ENCODE results near the gene RNU6-1.

RNU6-1 gene

GRCh38 chr15:67820992-67821783, 18.7 kb downstream of the RNU6-1 start:
- DNase-seq (ENCODE audit: low spot score) = peak; percentile 88

GRCh38 chr15:67820122-67820991, 19.5 kb downstream of the RNU6-1 start:
- DNase-seq (ENCODE audit: low spot score) = peak; percentile 22

GRCh38 chr15:67819636-67820035, 20.2 kb downstream of the RNU6-1 start:
- no peak for DNase-seq (ENCODE audit: low spot score)

- DNase-seq (ENCODE audit: low spot score) = no peak
Observed at GRCh38 chr15:67818464-67818863, 21.4 kb downstream of the RNU6-1 start.

- no peak for DNase-seq (ENCODE audit: low spot score)
Observed at GRCh38 chr15:67816668-67817067, 23.2 kb downstream of the RNU6-1 start.

- no peak for DNase-seq (ENCODE audit: low spot score)
Observed at GRCh38 chr15:67815036-67815592, 24.7 kb downstream of the RNU6-1 start.

GRCh38 chr15:67813104-67813634, 26.7 kb downstream of the RNU6-1 start:
- no peak for DNase-seq (ENCODE audit: low spot score)

- no peak for DNase-seq (ENCODE audit: low spot score)
Observed at GRCh38 chr15:67812241-67812644, 27.6 kb downstream of the RNU6-1 start.

- DNase-seq (ENCODE audit: low spot score) = no peak
Observed at GRCh38 chr15:67809866-67810265, 30.0 kb downstream of the RNU6-1 start.

- DNase-seq (ENCODE audit: low spot score) = no peak
Observed at GRCh38 chr15:67809441-67809840, 30.4 kb downstream of the RNU6-1 start.

GRCh38 chr15:67808821-67809220, 31.0 kb downstream of the RNU6-1 start:
- DNase-seq (ENCODE audit: low spot score) = no peak

- no peak for DNase-seq (ENCODE audit: low spot score)
Observed at GRCh38 chr15:67807836-67808235, 32.0 kb downstream of the RNU6-1 start.

- no peak for DNase-seq (ENCODE audit: low spot score)
Observed at GRCh38 chr15:67807141-67807540, 32.7 kb downstream of the RNU6-1 start.

- DNase-seq (ENCODE audit: low spot score) = no peak
Observed at GRCh38 chr15:67806536-67806935, 33.3 kb downstream of the RNU6-1 start.

- no peak for DNase-seq (ENCODE audit: low spot score)
Observed at GRCh38 chr15:67805666-67806516, 34.0 kb downstream of the RNU6-1 start.

- DNase-seq (ENCODE audit: low spot score) = no peak
Observed at GRCh38 chr15:67805008-67805665, 34.7 kb downstream of the RNU6-1 start.

GRCh38 chr15:67803996-67804843, 35.6 kb downstream of the RNU6-1 start:
- DNase-seq (ENCODE audit: low spot score) = no peak

- no peak for DNase-seq (ENCODE audit: low spot score)
Observed at GRCh38 chr15:67803299-67803698, 36.5 kb downstream of the RNU6-1 start.

- no peak for DNase-seq (ENCODE audit: low spot score)
Observed at GRCh38 chr15:67801926-67802914, 37.6 kb downstream of the RNU6-1 start.

Data from AG08396 (cell line).